ENCODE data around the gene ERO1A.
"Not testable (repeated sequence)": the region's sequence is repeated elsewhere in the genome, so short reads cannot be mapped to it uniquely, and the experiment has no call there.

Gene ERO1A

DNA sequence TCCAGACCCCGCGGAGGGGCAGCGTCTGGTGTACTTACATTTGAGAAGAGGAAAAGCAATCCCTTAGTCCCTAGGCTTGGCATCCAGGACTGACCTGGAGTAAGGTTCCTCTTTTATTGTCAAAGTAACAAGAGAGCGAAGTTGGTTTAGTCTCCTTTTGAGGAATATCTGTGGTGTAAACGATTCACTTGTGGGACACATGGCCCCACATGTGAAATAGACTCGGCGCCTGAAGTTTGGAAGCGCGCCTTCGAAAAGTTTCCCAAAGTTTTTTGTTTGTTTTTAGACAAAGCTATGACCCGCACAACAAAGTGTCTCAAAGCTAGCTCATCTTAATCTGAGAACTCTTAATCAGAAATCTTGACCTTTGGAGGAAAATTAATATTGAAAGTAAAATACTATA is 35.4 kb upstream of the ERO1A start:
- peaks cover 34% of the 10 kb centered on the region for H3K36me3 ChIP-seq (ENCODE audit: control insufficient read depth, low read length)
- TF ChIP-seq, protein P1, sequence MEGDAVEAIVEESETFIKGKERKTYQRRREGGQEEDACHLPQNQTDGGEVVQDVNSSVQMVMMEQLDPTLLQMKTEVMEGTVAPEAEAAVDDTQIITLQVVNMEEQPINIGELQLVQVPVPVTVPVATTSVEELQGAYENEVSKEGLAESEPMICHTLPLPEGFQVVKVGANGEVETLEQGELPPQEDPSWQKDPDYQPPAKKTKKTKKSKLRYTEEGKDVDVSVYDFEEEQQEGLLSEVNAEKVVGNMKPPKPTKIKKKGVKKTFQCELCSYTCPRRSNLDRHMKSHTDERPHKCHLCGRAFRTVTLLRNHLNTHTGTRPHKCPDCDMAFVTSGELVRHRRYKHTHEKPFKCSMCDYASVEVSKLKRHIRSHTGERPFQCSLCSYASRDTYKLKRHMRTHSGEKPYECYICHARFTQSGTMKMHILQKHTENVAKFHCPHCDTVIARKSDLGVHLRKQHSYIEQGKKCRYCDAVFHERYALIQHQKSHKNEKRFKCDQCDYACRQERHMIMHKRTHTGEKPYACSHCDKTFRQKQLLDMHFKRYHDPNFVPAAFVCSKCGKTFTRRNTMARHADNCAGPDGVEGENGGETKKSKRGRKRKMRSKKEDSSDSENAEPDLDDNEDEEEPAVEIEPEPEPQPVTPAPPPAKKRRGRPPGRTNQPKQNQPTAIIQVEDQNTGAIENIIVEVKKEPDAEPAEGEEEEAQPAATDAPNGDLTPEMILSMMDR (IDR thresholded peaks at IDR 0.05; ENCODE audit: low read depth, low read length, poor library complexity, severe bottlenecking) = no peak
- TF ChIP-seq EZH2phosphoT487 (IDR thresholded peaks at IDR 0.05; ENCODE audit: borderline replicate concordance, low read length) = no peak
- H3K9me3 ChIP-seq (ENCODE audit: control insufficient read depth, insufficient read depth, low read length) = no peaks in the 10 kb centered on the region
- H3K9me2 ChIP-seq (replicated peaks; ENCODE audit: control insufficient read depth, low read length) = no peaks in the 10 kb centered on the region
- H3K79me2 ChIP-seq (ENCODE audit: control insufficient read depth, low read length) = peaks cover 45% of the 10 kb centered on the region
- peaks cover 20% of the 10 kb centered on the region for H3F3A ChIP-seq (ENCODE audit: control insufficient read depth, insufficient read depth)
- H3K27ac ChIP-seq (ENCODE audit: low read depth, low read length) = peak overlapping the region; percentile 43
- H3K4me2 ChIP-seq (ENCODE audit: low read length) = peak overlapping the region; percentile 83
- H3K27me3 ChIP-seq (ENCODE audit: control insufficient read depth, low read length) = no peaks in the 10 kb centered on the region
- peak overlapping the region; percentile 84 for H3K4me3 ChIP-seq (ENCODE audit: low read length)
- peaks cover 12% of the 10 kb centered on the region for H3K4me1 ChIP-seq (ENCODE audit: control insufficient read depth, low read length)
- no peaks in the 10 kb centered on the region for H4K20me1 ChIP-seq (ENCODE audit: control insufficient read depth, insufficient read depth, low read depth, low read length)

DNA sequence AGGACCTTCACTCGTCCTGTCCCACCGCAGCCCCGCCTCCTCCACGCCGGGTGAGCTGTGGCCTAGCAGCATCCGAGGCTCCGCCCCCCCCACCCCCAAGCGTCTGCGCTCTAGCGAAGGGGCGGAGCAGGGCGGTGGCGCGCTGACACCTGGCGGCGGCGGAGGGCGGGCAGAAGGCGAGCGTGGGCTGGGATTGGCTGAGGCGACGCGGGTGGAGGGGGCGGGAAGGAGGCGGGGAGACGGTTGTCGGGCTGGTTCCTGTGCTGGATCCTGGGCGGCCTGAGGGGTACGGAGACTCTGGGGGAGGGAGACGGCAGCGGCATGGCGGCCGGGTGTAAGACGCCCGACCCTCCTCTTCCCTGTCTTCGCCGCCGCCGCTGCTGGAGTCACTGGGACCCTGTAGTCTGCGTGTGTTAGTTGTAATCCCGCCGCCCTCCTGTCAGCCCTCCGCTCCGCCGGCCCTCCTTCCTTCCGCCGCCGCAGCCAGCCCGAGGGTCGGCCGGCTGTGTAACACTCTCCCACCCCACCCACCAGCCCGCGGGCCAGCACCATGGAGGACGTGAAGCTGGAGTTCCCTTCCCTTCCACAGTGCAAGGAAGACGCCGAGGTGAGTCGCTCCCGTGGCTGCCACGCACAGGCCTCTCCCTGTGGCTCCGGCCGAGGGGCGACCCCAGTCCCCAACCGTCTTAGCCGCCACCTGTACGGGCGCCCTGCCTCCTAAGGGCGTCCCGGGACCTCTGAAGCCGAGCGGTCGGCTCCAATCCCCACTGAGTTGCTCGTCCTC is 34.8 kb upstream of the ERO1A start, which contains the start of gene STYX:
Gene STYX (plus strand): TSS at position 242 of the 784 bp plus-strand sequence. CDS start 309 bp downstream, at position 551.
- H3K9me3 ChIP-seq (ENCODE audit: control insufficient read depth, insufficient read depth, low read length) = no peaks in the 10 kb centered on the region
- H3K9me2 ChIP-seq (replicated peaks; ENCODE audit: control insufficient read depth, low read length) = no peaks in the 10 kb centered on the region
- peaks cover 12% of the 10 kb centered on the region for H3K4me1 ChIP-seq (ENCODE audit: control insufficient read depth, low read length)
- no peaks in the 10 kb centered on the region for H4K20me1 ChIP-seq (ENCODE audit: control insufficient read depth, insufficient read depth, low read depth, low read length)
- peaks cover 15% of the 10 kb centered on the region for H3F3A ChIP-seq (ENCODE audit: control insufficient read depth, insufficient read depth)
- peak within 1 kb of the TSS; percentile 83 for H3K4me2 ChIP-seq (ENCODE audit: low read length)
- peak within 1 kb of the TSS; percentile 84 for H3K4me3 ChIP-seq (ENCODE audit: low read length)
- peaks cover 43% of the 10 kb centered on the region for H3K79me2 ChIP-seq (ENCODE audit: control insufficient read depth, low read length)
- TF ChIP-seq, protein P1 (IDR thresholded peaks at IDR 0.05; ENCODE audit: low read depth, low read length, poor library complexity, severe bottlenecking) = no peak
- TF ChIP-seq EZH2phosphoT487 (IDR thresholded peaks at IDR 0.05; ENCODE audit: borderline replicate concordance, low read length) = no peak
- peaks cover 38% of the 10 kb centered on the region for H3K36me3 ChIP-seq (ENCODE audit: control insufficient read depth, low read length)
- no peaks in the 10 kb centered on the region for H3K27me3 ChIP-seq (ENCODE audit: control insufficient read depth, low read length)
- peak within 1 kb of the TSS; percentile 43 for H3K27ac ChIP-seq (ENCODE audit: low read depth, low read length)

DNA sequence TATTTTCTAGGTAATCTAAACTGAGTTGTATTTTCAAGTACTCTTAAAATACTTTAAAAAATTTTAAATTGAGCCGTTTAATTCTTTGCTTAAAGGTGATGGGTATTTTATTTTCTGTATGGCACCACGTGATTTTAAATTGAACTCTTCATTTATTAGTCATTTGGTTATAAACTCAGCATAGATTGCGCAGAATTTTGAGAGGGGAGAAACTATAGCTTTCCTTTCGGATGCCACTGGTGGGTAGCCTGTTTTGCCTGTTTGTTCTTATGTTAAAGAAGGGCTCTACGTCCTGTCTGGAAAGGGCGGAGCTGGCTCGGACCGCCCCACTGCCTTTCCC is 34.2 kb upstream of the ERO1A start:
- Histone ChIP-seq H3F3A (ENCODE audit: control insufficient read depth, insufficient read depth) (peaks cover 14% of the 10 kb centered on the region), H3K27me3 (ENCODE audit: control insufficient read depth, low read length) (no peaks in the 10 kb centered on the region), H3K27ac (ENCODE audit: low read depth, low read length) (peak overlapping the region; percentile 27), H3K36me3 (ENCODE audit: control insufficient read depth, low read length) (peaks cover 42% of the 10 kb centered on the region), H3K79me2 (ENCODE audit: control insufficient read depth, low read length) (peaks cover 44% of the 10 kb centered on the region), H4K20me1 (ENCODE audit: control insufficient read depth, insufficient read depth, low read depth, low read length) (no peaks in the 10 kb centered on the region), H3K9me2 (replicated peaks; ENCODE audit: control insufficient read depth, low read length) (no peaks in the 10 kb centered on the region), H3K9me3 (ENCODE audit: control insufficient read depth, insufficient read depth, low read length) (no peaks in the 10 kb centered on the region), H3K4me2 (ENCODE audit: low read length) (peak overlapping the region; percentile 70), H3K4me1 (ENCODE audit: control insufficient read depth, low read length) (peaks cover 12% of the 10 kb centered on the region), H3K4me3 (ENCODE audit: low read length) (peak overlapping the region; percentile 58)
- TF ChIP-seq EZH2phosphoT487 (IDR thresholded peaks at IDR 0.05; ENCODE audit: borderline replicate concordance, low read length) = no peak
- TF ChIP-seq, protein P1 (IDR thresholded peaks at IDR 0.05; ENCODE audit: low read depth, low read length, poor library complexity, severe bottlenecking) = no peak

DNA sequence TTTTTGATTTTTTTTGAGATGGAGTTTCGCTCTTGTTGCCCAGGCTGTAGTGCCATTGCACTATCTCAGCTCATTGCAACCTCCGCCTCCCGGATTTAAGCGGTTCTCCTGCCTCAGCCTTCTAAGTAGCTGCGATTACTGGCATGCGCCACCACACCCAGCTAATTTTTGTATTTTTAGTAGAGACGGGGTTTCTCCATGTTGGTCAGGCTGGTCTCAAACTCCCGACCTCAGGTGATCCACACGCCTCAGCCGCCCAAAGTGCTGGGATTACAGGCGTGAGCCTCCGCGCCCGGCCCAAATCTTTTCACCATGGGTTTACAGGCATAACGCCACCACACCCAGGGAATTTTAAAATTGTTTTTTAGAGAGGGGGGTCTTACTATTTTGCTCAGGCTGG is 33.7 kb upstream of the ERO1A start:
- not testable (repeated sequence) for H3K9me3 ChIP-seq (ENCODE audit: control insufficient read depth, insufficient read depth, low read length); H3K4me3 ChIP-seq (ENCODE audit: low read length); H3K4me2 ChIP-seq (ENCODE audit: low read length); H3K27ac ChIP-seq (ENCODE audit: low read depth, low read length); H4K20me1 ChIP-seq (ENCODE audit: control insufficient read depth, insufficient read depth, low read depth, low read length); H3K9me2 ChIP-seq (replicated peaks; ENCODE audit: control insufficient read depth, low read length); H3K27me3 ChIP-seq (ENCODE audit: control insufficient read depth, low read length)
- Histone ChIP-seq H3K36me3 (ENCODE audit: control insufficient read depth, low read length) (peaks cover 44% of the 10 kb centered on the region), H3F3A (ENCODE audit: control insufficient read depth, insufficient read depth) (peaks cover 14% of the 10 kb centered on the region), H3K4me1 (ENCODE audit: control insufficient read depth, low read length) (peaks cover 16% of the 10 kb centered on the region), H3K79me2 (ENCODE audit: control insufficient read depth, low read length) (peaks cover 39% of the 10 kb centered on the region)

DNA sequence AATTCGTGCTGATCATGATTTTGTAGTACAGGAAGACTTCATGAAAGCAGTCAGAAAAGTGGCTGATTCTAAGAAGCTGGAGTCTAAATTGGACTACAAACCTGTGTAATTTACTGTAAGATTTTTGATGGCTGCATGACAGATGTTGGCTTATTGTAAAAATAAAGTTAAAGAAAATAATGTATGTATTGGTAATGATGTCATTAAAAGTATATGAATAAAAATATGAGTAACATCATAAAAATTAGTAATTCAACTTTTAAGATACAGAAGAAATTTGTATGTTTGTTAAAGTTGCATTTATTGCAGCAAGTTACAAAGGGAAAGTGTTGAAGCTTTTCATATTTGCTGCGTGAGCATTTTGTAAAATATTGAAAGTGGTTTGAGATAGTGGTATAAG is 32.2 kb upstream of the ERO1A start:
- not testable (repeated sequence) for H4K20me1 ChIP-seq (ENCODE audit: control insufficient read depth, insufficient read depth, low read depth, low read length); H3K4me2 ChIP-seq (ENCODE audit: low read length); H3K27me3 ChIP-seq (ENCODE audit: control insufficient read depth, low read length); H3K9me3 ChIP-seq (ENCODE audit: control insufficient read depth, insufficient read depth, low read length); H3K27ac ChIP-seq (ENCODE audit: low read depth, low read length); H3K4me3 ChIP-seq (ENCODE audit: low read length); H3K9me2 ChIP-seq (replicated peaks; ENCODE audit: control insufficient read depth, low read length)
- Histone ChIP-seq H3K4me1 (ENCODE audit: control insufficient read depth, low read length) (peaks cover 32% of the 10 kb centered on the region), H3F3A (ENCODE audit: control insufficient read depth, insufficient read depth) (peaks cover 14% of the 10 kb centered on the region), H3K79me2 (ENCODE audit: control insufficient read depth, low read length) (peaks cover 34% of the 10 kb centered on the region), H3K36me3 (ENCODE audit: control insufficient read depth, low read length) (peaks cover 51% of the 10 kb centered on the region)

All from DOHH2 (cell line).